ENCODE results near the gene FN1. TPM values are rescaled to one million over a fixed set of nuclear protein-coding genes. Genes with fewer than 3 reads are reported as not detected.

Gene FN1
- polyA plus RNA-seq, 1 donor (not counting 4 experiments of a cell fraction or from before 2014, with no cell fraction given) = 1,649 TPM

DNA sequence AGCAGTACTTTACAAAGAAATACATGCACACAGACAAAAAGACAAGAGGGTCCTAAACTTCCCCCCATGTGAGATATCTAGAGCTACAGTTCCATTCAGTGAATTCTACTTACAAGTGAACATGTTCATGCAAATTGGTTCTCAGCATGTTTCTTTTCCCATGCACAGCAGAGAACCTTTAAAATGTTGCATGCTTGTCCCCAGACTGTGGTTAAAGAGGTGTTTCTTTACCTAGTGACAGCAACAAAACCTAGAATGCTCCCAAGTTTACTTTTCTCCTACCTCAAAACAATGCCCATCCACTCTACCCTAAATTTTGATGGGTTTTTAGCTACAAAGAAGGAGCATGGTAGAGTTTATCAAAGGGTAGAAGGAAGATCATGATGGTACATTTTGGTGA is 43.7 kb downstream of the FN1 start:
- no peak overlapping the region for H3K9ac ChIP-seq (ENCODE audit: control insufficient read depth, extremely low read depth, insufficient read depth, low read length)
- no peaks in the 10 kb centered on the region for H3K27me3 ChIP-seq (ENCODE audit: control insufficient read depth, extremely low read depth, insufficient read depth, low read length)
- H3K9me1 ChIP-seq (ENCODE audit: control insufficient read depth, extremely low read depth, insufficient read depth, low read length) = no peaks in the 10 kb centered on the region
- no peak overlapping the region for H2AFZ ChIP-seq (ENCODE audit: control insufficient read depth, low read length)
- no peak for DNase-seq (ENCODE audit: low read depth, low spot score)
- H3K36me3 ChIP-seq (ENCODE audit: control insufficient read depth in 2 of 2, extremely low read depth in 1 of 2, insufficient read depth in 2 of 2, low read length in 2 of 2) = peaks cover 0 to 33% of the 10 kb centered on the region in 2 experiments
- H3K4me3 ChIP-seq (ENCODE audit: control insufficient read depth in 2 of 3, extremely low read depth in 1 of 3, insufficient read depth in 2 of 3, low read depth in 1 of 3, low read length in 3 of 3) = no peak overlapping the region
- no peaks in the 10 kb centered on the region for H3K4me1 ChIP-seq (ENCODE audit: control insufficient read depth, extremely low read depth, insufficient read depth, low read length)
- no peaks in the 10 kb centered on the region for H3K9me3 ChIP-seq (ENCODE audit: control insufficient read depth, low read depth, low read length)
- no peak overlapping the region for H3K27ac ChIP-seq (ENCODE audit: control insufficient read depth, insufficient read depth, low read length)
- dilution Hi-C loops (cut with MboI; ENCODE audit: extremely low pct_ligation_motif_present, low sequenced_read_pairs) = no loop called here
- H4K20me1 ChIP-seq (ENCODE audit: control insufficient read depth, extremely low read depth, insufficient read depth, low read length) = no peaks in the 10 kb centered on the region
- H3K79me2 ChIP-seq (ENCODE audit: control insufficient read depth, insufficient read depth, low read length) = no peaks in the 10 kb centered on the region
- FAIRE-seq = no peak
- no peak overlapping the region for H3K4me2 ChIP-seq (ENCODE audit: control insufficient read depth, extremely low read depth, insufficient read depth, low read depth, low read length)
- no peak for TF ChIP-seq CTCF (optimal IDR thresholded peaks at IDR 0.05 in 1 of 3, IDR thresholded peaks at IDR 0.05 in 1 of 3, conservative IDR thresholded peaks at IDR 0.05 in 1 of 3; ENCODE audit: extremely low read depth in 1 of 3, insufficient read depth in 2 of 3, low read length in 3 of 3)
- TF ChIP-seq EZH2 (IDR thresholded peaks at IDR 0.05; ENCODE audit: low read length) = no peak

- no peak for TF ChIP-seq CTCF (optimal IDR thresholded peaks at IDR 0.05 in 1 of 3, IDR thresholded peaks at IDR 0.05 in 1 of 3, conservative IDR thresholded peaks at IDR 0.05 in 1 of 3; ENCODE audit: extremely low read depth in 1 of 3, insufficient read depth in 2 of 3, low read length in 3 of 3)
- TF ChIP-seq EZH2 (IDR thresholded peaks at IDR 0.05; ENCODE audit: low read length) = no peak
- H3K4me2 ChIP-seq (ENCODE audit: control insufficient read depth, extremely low read depth, insufficient read depth, low read depth, low read length) = no peak overlapping the region
- no peak overlapping the region for H3K9ac ChIP-seq (ENCODE audit: control insufficient read depth, extremely low read depth, insufficient read depth, low read length)
- dilution Hi-C loops (cut with MboI; ENCODE audit: extremely low pct_ligation_motif_present, low sequenced_read_pairs) = no loop called here
- H3K36me3 ChIP-seq (ENCODE audit: control insufficient read depth in 2 of 2, extremely low read depth in 1 of 2, insufficient read depth in 2 of 2, low read length in 2 of 2) = peaks cover 0 to 32% of the 10 kb centered on the region in 2 experiments
- H3K9me1 ChIP-seq (ENCODE audit: control insufficient read depth, extremely low read depth, insufficient read depth, low read length) = no peaks in the 10 kb centered on the region
- no peaks in the 10 kb centered on the region for H3K79me2 ChIP-seq (ENCODE audit: control insufficient read depth, insufficient read depth, low read length)
- FAIRE-seq = no peak
- DNase-seq (ENCODE audit: low read depth, low spot score) = no peak
- H3K4me1 ChIP-seq (ENCODE audit: control insufficient read depth, extremely low read depth, insufficient read depth, low read length) = no peaks in the 10 kb centered on the region
- no peaks in the 10 kb centered on the region for H3K9me3 ChIP-seq (ENCODE audit: control insufficient read depth, low read depth, low read length)
- no peak overlapping the region for H2AFZ ChIP-seq (ENCODE audit: control insufficient read depth, low read length)
- no peaks in the 10 kb centered on the region for H4K20me1 ChIP-seq (ENCODE audit: control insufficient read depth, extremely low read depth, insufficient read depth, low read length)
- no peak overlapping the region for H3K27ac ChIP-seq (ENCODE audit: control insufficient read depth, insufficient read depth, low read length)
- H3K4me3 ChIP-seq (ENCODE audit: control insufficient read depth in 2 of 3, extremely low read depth in 1 of 3, insufficient read depth in 2 of 3, low read depth in 1 of 3, low read length in 3 of 3) = no peak overlapping the region
- H3K27me3 ChIP-seq (ENCODE audit: control insufficient read depth, extremely low read depth, insufficient read depth, low read length) = no peaks in the 10 kb centered on the region
Measured at GRCh38 chr2:215391531-215391930, 44.3 kb downstream of the FN1 start.
